Thoracic aorta (tissue), 2 donors: ENCODE measurements around the gene EPHB2. TPM values are rescaled to one million over a fixed set of nuclear protein-coding genes. Genes with fewer than 3 reads are reported as not detected.

Experiments
- ATAC-seq: fragments of 150-250 bp; one replicate; pipeline ENCODE4 v1.8.0; 2017; ENCODE audit warnings: low read depth; ENCODE audit not compliant: insufficient number of reproducible peaks, low FRiP score
- DNase-seq: peaks from one replicate; pipeline ENCODE4 v3.0.0-alpha.2; 2020; ENCODE audit warnings: low spot score
- H3K27ac ChIP-seq, 2 donors: fragments of 200-600 bp; sonication (generic); 1 replicate in 1 of 2; 2 replicates in 1 of 2; pipeline ENCODE4 v1.5.1; 2016; ENCODE audit warnings: mild to moderate bottlenecking in 2 of 2, moderate library complexity in 2 of 2
- H3K27me3 ChIP-seq: fragments of 200-600 bp; sonication (generic); replicated peaks from 2 replicates; pipeline ENCODE4 v1.6.0; 2016; ENCODE audit warnings: mild to moderate bottlenecking; ENCODE audit not compliant: insufficient read depth
- H3K36me3 ChIP-seq: fragments of 200-600 bp; sonication (generic); one replicate; pipeline ENCODE4 v1.5.1; 2016
- H3K4me1 ChIP-seq, 2 donors: fragments of 200-600 bp; sonication (generic); 1 replicate in 1 of 2; 2 replicates in 1 of 2; pipeline versions ENCODE4 v1.5.1 to v1.6.0; 2016; ENCODE audit warnings: low read depth in 2 of 2, mild to moderate bottlenecking in 1 of 2; ENCODE audit not compliant: control insufficient read depth in 1 of 2
- H3K4me3 ChIP-seq: fragments of 200-600 bp; sonication (generic); 2 replicates; pipeline ENCODE4 v1.5.1; 2016; ENCODE audit warnings: mild to moderate bottlenecking
- H3K9me3 ChIP-seq: fragments of 200-600 bp; sonication (generic); 2 replicates; pipeline ENCODE4 v1.5.1; 2016
- CTCF ChIP-seq: fragments of 200-600 bp; sonication (generic); IDR thresholded peaks from one replicate; pipeline ENCODE4 v1.5.1; 2019; ENCODE audit warnings: antibody characterized with exemption
- total RNA-seq, 2 donors: library from RNA; depleted of rRNA; stranded (reverse); fragments of >200 nt; gene quantifications; one replicate each; pipeline versions ENCODE4 v1.1.0 to v1.2.3, GENCODE V29; 2016

EPHB2 gene
- total RNA-seq, 2 donors from 2014 or later = 9.3 to 10.0 TPM

- no peak for DNase-seq
- H3K4me3 ChIP-seq = no peak overlapping the region
- no peak for TF ChIP-seq CTCF
- H3K36me3 ChIP-seq = no peaks in the 10 kb centered on the region
- H3K9me3 ChIP-seq = no peaks in the 10 kb centered on the region
- no peak for ATAC-seq
- no peaks in the 10 kb centered on the region for H3K27me3 ChIP-seq
- no peak overlapping the region for H3K27ac ChIP-seq
- H3K4me1 ChIP-seq = peaks cover 0 to 6% of the 10 kb centered on the region in 2 donors
Observed at GRCh38 chr1:22874785-22875184, 164.1 kb downstream of the EPHB2 start.

GRCh38 chr1:22875241-22875640 lies 164.6 kb downstream of the EPHB2 start:
- DNase-seq = no peak
- H3K36me3 ChIP-seq = no peaks in the 10 kb centered on the region
- H3K4me1 ChIP-seq = peaks cover 0 to 6% of the 10 kb centered on the region in 2 donors
- H3K27ac ChIP-seq = no peak overlapping the region
- H3K9me3 ChIP-seq = no peaks in the 10 kb centered on the region
- H3K27me3 ChIP-seq = no peaks in the 10 kb centered on the region
- H3K4me3 ChIP-seq = no peak overlapping the region
- TF ChIP-seq CTCF = no peak
- no peak for ATAC-seq

- no peaks in the 10 kb centered on the region for H3K27me3 ChIP-seq
- no peaks in the 10 kb centered on the region for H3K36me3 ChIP-seq
- no peak for TF ChIP-seq CTCF
- no peaks in the 10 kb centered on the region for H3K9me3 ChIP-seq
- H3K27ac ChIP-seq = no peak overlapping the region
- no peak for DNase-seq
- H3K4me1 ChIP-seq = no peaks in the 10 kb centered on the region
- H3K4me3 ChIP-seq = no peak overlapping the region
- ATAC-seq = no peak
Observed at GRCh38 chr1:22875841-22876240, 165.2 kb downstream of the EPHB2 start.

- H3K4me1 ChIP-seq = no peaks in the 10 kb centered on the region
- H3K27ac ChIP-seq = no peak overlapping the region
- H3K4me3 ChIP-seq = no peak overlapping the region
- H3K36me3 ChIP-seq = no peaks in the 10 kb centered on the region
- ATAC-seq = no peak
- no peaks in the 10 kb centered on the region for H3K9me3 ChIP-seq
- H3K27me3 ChIP-seq = no peaks in the 10 kb centered on the region
- DNase-seq = no peak
- TF ChIP-seq CTCF = no peak
Observed at GRCh38 chr1:22876359-22877111, 165.9 kb downstream of the EPHB2 start.

- H3K27ac ChIP-seq = no peak overlapping the region
- H3K36me3 ChIP-seq = no peaks in the 10 kb centered on the region
- TF ChIP-seq CTCF = no peak
- ATAC-seq (no peak), DNase-seq (no peak)
- H3K27me3 ChIP-seq = no peaks in the 10 kb centered on the region
- H3K9me3 ChIP-seq = no peaks in the 10 kb centered on the region
- no peak overlapping the region for H3K4me3 ChIP-seq
- no peaks in the 10 kb centered on the region for H3K4me1 ChIP-seq
Observed at GRCh38 chr1:22877112-22877915, 166.7 kb downstream of the EPHB2 start.
